SIG-M5 treated with dmso at 0.1 percent for 504 hours (cell line): ENCODE measurements around the gene SMYD2.

Source experiments
- DNase-seq: peaks from one replicate; lab custom pipeline; 2025; ENCODE audit not compliant: unreplicated experiment; lab: John Stamatoyannopoulos, UW

SMYD2 gene

GRCh38 chr1:214300149-214300780, 19.3 kb downstream of the SMYD2 start:
- no peak for DNase-seq

DNA sequence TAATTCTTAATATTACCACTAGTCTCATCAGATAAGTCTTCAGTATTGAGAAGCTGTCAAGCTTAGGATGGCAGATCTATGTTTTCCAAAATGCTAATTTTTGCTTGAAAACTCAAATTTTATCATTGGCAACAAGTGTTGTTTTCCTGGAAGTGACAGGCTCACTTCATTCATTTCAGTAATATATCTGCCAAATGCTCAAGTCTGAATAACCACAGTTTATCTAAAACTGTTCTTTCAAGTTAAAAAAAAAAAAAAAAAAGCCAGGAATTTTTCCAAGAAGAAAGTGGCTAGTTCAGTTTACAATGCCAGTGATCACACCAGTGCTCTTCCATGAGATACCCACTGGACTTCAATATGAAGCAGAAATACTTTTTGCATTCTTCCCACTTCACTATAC, 20.6 kb downstream of the SMYD2 start:
- DNase-seq = no peak

GRCh38 chr1:214303141-214303930, 22.4 kb downstream of the SMYD2 start:
- DNase-seq = no peak

- no peak for DNase-seq
These were observed 24.3 kb downstream of the SMYD2 start for GRCh38 chr1:214305164-214305751.

DNA sequence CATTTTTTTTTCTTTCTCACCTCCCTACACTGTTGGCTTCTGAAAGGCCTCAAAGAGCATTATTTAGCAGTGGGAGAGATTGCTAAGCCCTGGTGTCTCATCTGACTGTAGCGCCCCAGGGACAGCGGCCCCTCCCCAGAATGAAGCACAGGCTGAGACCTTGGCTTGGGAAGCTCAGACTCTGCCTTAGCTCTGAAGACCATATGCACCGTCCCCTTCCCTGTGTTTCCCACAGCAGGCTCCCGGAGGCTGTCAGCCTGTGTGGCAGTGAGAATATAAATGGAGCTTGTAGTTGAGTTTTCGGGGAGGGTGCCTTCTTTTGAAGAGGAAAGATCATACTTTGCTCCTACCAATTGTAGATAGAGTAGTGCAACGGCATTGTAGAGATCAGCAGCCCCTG, 25.3 kb downstream of the SMYD2 start:
- no peak for DNase-seq

DNA sequence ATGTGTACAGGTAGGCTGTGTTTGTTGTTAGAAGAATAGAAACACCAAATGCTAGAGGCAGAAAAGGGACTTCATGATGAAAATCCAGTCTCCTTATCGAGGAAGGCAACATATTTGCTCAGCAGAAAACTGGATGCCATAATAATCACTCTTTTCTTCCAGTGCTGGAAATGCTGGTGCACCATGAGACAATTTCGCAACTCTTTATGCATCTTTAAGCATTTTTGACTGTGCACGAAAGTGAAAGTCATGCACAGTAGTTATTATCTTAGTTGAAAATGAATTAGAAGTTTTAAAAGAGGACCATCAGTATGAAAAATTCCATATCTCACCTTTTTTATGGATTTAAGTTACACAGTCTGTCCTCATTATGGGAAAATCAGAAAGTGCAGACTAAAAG, 29.1 kb downstream of the SMYD2 start:
- peak; percentile 65 for DNase-seq

- DNase-seq = no peak
These were observed 30.1 kb downstream of the SMYD2 start for GRCh38 chr1:214310777-214311690.

- DNase-seq = no peak
These were observed 31.6 kb downstream of the SMYD2 start for GRCh38 chr1:214312530-214313051.

DNA sequence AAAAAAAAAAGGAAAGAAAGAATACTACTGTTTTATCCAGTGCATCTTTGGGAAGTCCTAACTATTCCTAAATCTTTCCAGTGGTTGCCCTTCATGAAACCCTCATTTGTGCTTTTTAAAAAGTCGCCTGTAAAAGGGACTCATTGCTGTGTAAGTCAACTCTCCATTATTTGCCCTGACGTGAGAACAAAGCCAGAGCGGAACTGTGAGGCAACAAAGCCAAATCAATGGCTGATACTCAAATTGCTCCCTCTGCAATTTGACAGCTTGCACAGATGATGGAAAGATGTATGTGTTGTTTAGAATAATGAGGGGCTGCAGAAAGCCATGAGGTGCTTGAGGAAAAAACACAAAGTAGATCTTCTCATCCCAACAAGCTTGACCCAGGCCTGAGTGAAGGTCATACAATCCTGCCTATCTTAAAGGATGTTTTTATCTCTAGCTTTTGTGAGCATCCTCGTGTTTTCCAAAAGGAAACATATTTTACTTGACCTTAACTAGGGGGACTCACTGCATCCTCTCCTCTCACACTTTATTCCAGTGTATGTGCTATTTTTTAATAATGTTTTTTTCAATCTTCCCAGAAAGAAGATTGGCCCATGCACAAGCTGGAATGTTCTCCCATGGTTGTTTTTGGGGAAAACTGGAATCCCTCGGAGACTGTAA, 33.4 kb downstream of the SMYD2 start:
- DNase-seq = no peak

GRCh38 chr1:214316593-214316992, 35.6 kb downstream of the SMYD2 start:
- DNase-seq = no peak

DNA sequence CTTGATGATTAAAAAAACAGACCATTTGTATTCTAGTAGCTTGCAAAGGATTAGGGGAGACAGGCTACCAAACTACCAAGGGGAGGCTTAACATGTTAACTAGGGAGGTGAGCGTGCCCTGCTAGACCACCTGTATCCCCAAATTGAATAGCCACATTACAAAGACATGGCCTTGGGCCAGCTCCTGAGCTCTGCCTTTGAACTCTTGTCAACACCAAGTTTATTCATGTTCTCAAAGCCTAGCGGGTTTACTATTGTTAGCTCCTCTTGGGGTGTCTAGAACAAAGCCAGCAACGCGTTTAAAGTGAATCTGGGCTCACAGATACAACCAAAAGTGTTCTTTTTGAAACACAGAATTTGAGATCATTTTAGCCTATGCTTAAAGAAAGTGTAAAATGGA, 36.3 kb downstream of the SMYD2 start:
- no peak for DNase-seq

DNA sequence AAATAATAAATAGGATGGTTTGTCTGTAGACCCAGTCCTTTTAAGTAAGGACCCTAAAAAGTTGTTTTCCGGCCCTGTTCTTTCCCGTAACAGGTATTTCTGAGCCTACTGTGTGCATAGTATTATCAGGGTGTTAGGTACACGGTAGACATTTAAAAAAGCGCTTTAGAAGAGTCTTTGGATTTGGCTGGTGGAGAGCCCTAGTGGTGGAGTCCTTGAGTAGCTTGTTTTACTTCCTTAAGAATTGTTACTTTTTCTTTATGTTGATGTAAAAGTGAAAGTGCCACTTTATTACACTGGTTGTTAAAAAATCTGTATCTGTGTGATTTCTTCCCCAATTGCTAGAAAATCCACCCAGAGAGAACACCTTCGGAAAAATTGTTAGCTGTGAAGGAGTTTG, 36.8 kb downstream of the SMYD2 start:
- DNase-seq = no peak

DNA sequence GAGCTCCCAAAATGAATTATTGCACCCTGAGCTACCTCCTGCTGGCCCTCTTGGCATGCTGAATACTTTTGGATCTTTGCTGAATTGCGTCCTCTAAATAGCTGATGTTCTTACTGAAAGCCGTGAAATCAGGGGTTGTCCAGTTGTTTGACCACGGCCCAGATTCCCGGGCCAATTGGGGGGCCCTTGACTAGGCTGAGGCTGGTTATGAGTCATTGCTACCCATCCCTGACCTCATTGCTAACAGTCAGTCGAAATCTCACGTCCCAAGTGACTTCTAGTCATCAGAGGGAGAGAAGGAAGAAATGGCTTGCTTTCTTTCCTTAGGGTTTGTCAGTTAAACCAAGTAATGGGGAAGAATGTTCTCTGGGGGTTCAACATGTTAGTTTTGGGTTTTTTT, 37.4 kb downstream of the SMYD2 start:
- no peak for DNase-seq

DNA sequence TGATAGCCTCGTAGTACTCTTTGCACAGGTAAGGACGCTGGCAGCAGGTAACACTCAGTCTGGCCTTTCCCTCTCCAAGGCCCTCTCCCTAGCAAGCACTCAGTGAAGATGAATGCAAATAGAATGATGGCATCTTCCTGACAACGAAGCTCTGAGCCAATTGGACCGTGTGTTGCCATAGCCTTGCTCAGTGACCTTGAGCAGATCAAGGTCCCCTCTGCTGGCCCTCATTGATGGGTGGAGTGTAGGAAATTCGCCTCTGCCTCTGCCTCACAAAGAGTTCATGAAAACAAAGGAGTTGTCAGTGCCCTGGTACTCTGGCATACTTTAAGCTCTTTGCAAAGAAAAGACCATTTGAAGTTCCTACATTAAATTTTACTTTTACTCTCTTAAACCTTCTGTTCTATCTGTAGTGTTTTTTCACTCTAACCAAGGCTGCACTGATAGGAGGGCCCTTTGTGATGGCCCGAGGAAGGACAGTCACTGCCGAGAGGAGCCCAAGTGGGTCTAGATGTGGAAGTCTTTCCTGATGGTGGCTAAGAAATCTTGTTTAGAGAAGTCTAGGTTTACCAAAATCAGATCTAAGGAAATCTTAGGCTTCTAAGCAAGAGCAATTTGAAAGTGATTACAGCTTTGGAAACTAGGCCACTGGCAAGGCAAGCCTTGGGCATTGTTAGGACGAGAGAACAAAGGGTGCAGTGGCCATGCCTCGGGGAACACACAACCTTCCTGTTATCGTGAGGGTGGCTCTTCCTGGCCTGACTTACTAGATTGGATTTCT, 38.2 kb downstream of the SMYD2 start:
- DNase-seq = no peak

DNA sequence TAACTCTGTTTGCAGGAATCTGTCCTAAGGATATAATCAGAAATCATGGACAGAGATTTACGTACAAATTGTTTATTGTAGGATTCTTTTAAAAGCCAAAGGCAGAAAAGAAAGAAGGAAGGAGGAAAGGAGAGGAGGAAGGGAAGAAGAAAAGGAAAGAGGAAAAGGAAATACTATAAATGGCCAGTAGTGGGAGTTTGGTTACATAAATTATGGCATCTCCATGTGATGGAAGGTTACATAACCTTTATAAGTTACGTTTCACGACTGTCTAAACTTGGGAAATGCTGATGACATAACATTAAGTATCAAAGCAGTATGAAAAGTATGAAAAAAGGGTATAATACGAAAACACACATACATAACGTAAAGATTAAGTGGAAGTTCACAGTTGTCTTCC, 39.0 kb downstream of the SMYD2 start:
- peak; percentile 11 for DNase-seq

GRCh38 chr1:214321705-214322453, 40.9 kb downstream of the SMYD2 start:
- no peak for DNase-seq

- DNase-seq = no peak
These were observed 44.2 kb downstream of the SMYD2 start for GRCh38 chr1:214324896-214325800.

- no peak for DNase-seq
These were observed 45.4 kb downstream of the SMYD2 start for GRCh38 chr1:214326406-214326805.
